HG02973 (cell line): ENCODE data around the gene EXTL1.

Source experiments
- ATAC-seq: cut with Tn5 transposase; IDR thresholded peaks from one replicate; pipeline ENCODE4 v1.9.1; 2021; ENCODE audit warnings: moderate library complexity; ENCODE audit not compliant: unreplicated experiment

Gene EXTL1

DNA sequence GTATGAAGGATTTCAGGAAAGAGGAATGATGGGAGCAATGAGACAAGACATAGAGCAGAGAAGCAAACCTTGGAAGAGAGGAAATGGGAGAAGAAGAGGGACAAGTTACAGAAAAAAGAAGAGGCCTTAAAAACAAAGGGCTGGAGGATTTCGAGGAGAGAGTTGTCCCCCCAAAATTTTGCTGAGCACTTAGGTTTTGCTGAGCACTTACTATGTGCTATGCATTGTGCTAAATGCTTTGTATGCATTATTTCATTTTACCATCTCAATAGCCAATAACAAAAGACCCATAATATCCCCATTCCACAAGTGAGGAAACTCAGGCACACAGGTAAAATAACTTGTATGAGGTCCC, 48.3 kb downstream of the EXTL1 start:
- no peak for ATAC-seq

- no peak for ATAC-seq
Observed at GRCh38 chr1:26070296-26070962, 48.9 kb downstream of the EXTL1 start.

GRCh38 chr1:26070963-26071342, 49.4 kb downstream of the EXTL1 start:
- ATAC-seq: no peak

- no peak for ATAC-seq
Observed at GRCh38 chr1:26072305-26072704, 50.7 kb downstream of the EXTL1 start.

DNA sequence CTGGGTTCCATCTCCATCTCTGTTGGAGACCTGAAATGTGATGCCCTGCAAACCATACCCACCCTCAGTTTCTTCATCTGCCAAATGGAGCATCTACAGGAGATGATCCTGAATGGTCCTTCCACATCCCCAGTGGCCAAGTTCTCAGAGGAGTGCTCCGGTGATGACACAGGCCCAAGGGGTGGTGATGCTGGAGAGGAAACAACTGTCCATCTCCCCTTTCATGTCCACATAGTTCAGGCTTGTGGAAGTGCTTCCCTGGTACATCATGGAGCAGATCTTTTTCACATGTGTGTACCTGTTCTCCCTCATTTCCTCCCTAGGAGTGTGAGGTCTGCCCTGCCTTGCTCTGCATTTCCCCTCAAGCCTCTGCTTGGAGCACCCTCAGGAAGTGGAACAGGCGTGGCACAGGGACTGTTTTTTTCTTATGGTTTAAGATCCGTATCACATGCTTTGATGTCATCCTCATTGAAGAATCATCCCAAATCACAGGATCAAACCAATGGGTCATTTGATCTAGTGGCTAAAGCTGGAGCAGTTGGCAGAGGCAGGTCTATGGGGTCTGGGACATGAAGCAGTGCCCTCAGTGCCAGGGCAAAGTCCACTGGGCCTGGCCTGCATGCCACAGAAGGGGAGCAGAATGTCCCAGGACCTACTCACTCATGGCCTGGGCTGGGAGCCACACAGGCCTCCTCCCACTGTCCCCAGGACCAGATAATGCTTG, 54.0 kb downstream of the EXTL1 start:
- ATAC-seq: no peak

- ATAC-seq: no peak
Observed at GRCh38 chr1:26077524-26077923, 55.9 kb downstream of the EXTL1 start.

DNA sequence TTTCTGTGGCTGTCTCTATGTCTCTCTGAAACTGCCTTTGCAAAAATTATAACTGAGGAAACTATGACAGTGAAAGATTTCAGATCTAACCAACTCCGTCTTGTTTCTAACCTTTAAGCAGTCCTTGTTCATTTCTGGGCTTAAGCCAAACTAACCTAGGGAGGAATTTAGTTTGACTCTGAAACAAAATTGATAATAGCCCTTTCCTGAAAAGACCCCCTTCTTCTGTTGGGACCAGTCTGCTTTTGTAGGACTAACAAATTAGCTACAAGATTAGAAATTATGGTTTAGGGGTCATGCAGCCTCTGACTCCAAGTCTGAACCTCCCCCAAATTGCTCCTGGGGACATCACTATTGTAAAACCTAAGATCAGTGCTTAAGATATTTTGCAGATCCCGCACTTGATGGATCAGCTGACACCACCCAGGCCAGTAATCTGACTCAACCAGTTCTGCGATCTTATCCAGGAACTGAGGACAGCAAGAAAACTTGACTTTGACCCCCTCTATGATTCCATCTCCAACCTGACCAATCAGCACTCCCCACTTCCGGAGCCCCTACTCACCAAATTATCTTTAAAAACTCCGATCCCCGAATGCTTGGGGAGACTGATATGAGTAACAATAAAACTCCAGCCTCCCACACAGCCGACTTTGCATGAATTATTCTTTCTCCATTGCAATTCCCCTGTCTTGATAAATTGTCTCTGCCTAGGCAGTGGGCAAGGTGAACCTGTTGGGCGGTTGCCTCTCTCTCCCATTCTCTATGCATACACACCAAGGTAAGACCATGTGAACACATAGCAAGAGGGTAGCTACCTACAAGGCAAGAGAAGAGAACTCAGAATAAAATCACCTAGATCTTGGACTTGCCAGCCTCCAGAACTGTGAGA, 57.0 kb downstream of the EXTL1 start:
- no peak for ATAC-seq

DNA sequence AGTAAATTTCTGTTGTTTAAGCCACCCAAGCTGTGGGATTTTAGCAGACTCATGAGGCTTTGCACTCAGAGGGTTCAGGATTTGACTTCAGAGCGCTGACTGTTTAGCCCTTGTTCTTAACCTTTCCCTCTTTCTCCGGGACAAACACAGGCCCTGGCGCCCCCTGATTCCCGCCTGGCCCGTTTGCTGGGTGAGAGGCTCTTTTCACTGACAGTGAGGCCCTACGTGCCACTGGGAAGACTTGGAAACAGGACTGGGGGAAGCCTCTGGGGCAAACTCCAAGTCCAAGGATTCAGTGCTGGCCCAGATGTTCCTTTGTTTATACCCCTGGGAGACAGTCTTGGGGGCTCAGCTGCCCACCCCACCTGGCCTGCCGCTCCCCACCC, 57.6 kb downstream of the EXTL1 start:
- no peak for ATAC-seq

DNA sequence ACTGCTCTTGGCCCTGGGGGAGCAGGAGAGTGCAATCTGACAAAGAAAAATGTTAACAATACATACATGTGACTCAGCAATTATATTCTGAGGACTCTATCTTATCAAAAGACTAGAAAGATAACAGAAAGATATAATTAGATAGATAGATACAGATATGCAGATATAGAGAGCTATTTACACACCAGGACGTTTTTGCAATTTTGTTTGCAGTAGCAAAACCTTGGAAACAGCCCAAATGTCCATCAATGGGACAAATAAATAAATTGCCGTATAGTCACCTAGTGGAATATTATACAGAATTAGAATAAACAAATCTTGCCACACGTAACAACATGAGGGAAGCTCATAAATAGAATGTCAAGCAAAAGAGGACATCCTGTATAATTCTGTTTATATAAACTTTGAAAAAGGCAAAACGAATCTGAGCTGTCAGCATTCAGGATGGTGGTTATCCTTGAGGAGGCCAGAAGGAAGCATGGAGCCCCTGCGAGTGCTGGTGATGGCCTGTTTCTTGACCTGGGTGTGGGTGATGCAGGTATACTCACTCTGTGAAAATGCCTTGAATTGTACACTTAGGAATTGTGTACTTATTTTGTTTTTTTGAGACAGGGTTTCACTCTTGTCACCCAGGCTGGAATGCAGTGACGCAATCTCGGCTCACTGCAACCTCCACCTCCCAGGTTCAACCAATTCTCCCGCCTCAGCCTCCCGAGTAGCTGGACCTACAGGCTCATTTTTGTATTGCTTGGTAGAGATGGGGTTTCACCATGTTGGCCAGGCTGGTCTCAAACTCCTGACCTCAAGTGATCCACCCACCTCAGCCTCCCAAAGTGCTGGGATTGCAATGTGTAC, 58.6 kb downstream of the EXTL1 start:
- no peak for ATAC-seq

DNA sequence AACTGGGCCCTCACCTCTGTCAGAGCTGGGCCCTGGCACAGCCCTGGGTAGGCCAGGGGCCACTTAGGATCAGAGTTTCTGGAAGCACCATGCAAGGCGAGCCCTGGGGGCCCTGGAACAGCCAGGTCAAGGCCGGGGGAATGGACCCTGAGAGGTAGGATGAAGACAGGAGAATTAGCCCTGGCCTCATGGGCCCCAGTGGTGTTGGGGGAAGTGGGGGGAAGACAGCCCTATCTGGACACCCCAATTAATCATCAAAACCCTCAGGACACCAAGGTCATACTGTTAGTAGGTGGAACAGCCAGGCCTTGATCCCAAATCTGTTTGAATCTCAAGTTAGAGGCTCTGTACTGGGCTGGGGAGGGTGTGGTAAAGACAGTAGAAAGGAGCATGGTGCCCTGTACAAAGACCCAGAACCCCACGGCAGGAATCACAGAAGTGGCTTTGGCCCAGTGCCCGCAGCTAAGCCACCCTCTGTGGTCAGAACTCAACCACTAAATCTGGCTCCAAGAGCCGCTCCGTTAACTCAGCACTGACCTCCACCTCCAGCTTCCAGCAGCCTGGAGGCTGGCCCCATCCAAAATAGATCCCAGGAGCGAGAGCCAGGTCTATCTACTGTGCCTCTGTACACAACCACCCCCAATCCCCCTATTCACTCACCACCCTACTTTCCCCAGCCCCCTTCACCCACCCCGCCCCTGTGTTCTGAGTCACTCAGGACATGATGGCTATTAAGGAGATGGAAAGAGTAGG, 59.9 kb downstream of the EXTL1 start:
- no peak for ATAC-seq

DNA sequence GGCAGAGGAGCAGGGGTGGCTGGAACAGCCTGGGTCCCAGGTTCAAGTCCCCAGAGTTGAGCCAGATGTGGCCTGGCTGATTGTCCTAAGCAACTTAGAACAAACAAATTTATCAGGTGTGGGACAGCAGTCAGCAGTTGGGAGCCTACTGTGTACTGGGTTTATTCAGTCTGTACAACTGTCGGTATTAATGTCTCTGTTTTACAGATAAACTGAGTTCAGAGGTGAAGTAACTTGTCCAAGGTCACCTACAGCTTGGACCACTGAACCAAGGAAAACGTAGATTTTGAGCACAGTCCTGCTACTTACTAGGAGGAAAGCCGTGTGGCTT, 60.4 kb downstream of the EXTL1 start:
- ATAC-seq: no peak

DNA sequence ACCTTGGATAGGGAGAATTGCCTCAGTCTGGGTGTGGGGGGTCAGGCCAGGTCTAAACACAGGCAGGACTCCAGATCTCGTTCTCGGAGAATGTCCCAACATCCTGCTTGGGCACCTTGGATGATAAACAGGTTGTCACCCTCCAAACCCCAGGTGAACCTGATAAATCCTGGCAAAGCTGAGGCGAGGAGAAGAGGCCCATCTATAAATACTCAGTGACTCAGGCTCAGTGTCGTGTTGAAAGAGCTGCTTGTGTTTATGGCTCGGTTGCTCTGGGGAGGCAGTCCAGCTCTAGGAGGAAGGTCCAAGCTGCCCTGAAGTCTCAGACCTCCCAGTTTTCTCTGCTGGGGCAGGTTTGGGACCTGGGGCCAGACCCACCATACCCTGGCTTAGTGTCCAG, 61.6 kb downstream of the EXTL1 start:
- ATAC-seq: no peak

- ATAC-seq: no peak
Observed at GRCh38 chr1:26084091-26084561, 62.6 kb downstream of the EXTL1 start.

- ATAC-seq: no peak
Observed at GRCh38 chr1:26084844-26085243, 63.3 kb downstream of the EXTL1 start.
